HuH-7.5 (cell line): ENCODE measurements around the gene PRR18.

Experiments used
- DNase-seq: peaks from one replicate; pipeline ENCODE4 v3.0.0; 2011; ENCODE audit warnings: low spot score

PRR18 gene

DNA sequence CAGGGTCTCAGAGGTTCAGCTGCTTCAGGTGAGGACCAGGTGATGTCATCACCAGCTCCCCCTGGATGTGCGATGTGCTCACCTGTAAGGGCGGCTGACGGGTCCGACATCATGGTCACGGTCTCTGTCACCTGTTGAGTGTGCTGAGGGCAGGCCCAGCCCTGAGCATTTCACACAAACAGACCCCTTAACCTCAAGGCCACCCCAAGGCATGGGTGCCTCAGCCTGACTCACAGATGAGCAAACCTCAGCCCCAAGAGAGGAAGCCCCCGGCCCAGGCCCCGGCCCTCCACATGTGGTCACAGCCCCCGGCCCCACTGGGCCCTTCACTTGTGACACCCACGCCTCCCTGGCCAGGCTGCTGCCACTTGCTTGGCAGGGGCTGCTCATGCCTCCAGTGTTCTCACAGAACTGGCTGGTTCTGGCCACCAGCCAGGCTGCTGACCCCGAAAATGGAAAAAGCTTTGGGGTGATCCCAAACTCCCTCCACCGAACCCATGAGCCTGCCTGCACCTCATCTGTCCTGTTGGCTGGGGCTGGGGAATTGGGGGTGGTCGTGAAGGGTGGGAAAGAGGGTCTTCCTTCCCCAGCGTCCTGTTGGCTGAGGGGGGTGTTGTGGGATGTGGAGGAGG lies 33.3 kb downstream of the PRR18 start:
- no peak for DNase-seq

DNA sequence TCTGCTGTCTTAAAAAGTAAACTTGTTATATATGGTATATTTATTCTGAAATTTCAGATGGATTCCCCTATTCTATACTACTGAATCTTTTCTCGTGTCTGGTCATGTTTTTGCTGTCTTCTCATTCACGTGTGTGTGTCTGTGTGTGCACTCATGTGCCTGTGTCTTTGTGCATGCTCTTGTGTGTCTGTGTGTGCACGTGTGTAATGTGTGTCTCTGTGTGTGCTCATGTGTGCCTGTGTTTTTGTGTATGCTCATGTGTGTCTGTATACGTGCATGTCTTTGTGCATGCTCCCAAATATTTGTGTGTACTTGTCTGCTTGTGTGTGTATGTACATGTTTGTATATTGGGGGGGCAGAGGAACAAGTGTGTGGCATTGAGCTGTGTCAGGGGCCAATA lies 34.0 kb downstream of the PRR18 start:
- DNase-seq = no peak

DNA sequence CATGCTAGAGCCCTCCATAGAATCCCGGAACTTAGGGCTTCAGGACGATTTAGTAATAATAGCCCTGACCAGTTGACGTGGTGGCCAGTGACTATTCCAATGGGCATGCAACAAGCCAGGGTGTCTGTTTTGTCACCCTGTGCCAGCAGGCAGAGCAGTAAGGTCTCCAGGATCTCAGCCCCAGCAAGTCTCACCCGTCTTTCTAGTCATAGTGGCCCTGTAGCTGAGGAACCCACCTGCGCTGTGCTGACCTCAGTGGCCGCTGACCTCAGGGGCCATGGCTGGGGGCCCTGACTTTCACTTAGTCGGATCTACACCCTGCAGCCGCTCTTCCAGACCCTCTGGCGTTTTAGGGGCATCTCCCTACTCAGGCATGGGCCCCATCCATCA lies 36.8 kb downstream of the PRR18 start:
- no peak for DNase-seq

DNA sequence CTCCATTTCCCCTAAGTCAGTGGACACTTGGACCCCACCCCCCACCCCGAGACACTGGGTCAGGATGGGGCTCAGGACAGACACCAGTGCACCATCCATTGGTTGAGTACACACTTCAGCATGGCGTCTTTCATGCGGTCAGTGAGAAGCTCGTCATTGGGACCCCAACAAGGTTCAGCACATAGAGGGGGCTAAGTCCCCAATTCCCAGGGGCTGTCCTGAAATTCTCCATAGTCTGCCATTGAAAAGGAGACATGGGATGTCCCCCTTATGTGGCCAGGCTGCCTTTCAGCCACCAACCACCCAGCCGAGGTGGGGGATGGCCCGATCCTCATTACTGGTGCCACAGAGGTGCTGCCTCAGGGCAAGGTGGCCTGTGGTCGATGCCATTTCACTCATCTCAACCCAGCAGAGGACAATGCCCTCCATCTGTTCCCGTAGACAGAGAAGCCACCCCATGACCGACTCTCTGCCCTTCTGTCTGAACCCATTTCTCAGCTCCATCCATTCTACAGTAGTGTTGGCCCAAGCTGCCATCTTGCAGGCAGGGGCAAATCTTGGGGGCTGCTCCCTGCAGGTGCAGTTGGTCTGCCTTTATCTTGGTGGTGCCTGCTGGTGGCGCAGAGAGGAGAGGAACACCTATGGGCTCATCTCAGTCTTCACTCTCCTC lies 37.4 kb downstream of the PRR18 start:
- DNase-seq = no peak

DNA sequence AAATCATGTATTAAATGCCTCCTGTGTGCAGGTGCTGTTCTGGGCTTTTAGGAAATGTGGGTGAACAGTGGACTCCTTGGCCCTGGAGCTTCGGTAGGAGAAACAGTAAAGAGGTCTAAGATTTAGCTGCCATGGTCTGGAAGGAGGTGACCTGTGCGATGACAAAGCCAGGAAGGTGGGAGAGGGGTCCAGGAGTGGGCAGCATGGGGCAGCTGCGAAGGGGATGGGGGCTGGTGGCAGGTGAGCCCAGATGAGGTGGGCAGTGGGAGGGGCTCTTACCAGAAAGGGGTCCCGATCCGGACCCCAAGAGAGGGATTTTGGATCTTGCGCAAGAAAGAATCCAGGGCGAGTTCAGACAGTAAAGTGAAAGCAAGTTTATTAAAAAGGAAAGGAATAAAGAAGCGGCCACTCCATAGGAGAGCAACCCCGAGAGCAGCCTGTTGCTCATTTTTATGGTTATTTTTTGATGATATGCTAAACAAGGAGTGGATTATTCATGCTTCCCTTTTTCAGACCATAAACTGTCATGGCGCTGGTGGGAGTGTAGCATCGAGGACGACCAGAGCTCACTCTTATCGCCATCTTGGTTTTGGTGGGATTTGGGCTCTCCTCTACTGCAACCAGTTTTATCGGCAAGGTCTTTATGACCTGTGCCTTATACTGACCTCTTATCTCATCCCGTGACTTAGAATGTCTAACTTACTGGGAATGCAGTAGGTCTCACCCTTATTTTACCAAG lies 38.7 kb downstream of the PRR18 start:
- no peak for DNase-seq

DNA sequence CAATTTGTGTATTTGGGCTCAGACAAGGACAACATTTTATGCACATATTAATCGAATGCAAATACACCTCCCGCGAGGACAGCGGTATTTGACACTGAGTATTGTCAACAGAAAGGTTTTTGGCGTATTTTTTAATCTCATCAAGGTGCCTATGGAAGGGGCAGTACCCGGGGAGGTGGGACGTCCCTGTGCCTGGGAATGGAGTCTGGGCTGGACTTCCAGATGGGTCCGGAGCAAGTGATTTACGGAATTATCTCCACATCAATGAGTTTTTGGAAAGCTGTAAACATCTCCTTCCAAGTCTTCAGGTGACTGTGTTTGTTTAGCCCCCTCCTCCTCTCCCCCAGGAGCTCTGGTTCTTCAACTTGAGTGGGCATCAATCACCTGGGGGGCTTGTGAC lies 39.8 kb downstream of the PRR18 start:
- no peak for DNase-seq

DNA sequence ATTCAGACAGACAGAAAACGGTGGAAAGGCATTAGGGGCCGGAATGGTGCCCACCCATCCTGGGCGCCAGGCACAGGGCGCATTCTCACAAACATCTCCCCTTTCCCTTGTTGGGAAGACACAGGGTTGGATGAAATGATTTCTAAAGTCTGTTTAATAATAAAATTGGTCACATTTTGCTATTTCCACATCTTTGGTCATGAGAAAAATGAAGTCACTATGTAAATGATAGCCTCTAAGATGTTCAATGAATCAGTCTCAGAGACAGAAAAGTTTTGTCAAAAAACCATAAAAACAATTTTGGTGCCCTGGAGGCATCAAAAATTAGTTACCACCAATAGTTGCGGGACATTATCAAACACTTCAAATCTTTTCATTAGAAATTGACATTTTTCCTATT lies 40.7 kb downstream of the PRR18 start:
- DNase-seq = no peak

DNA sequence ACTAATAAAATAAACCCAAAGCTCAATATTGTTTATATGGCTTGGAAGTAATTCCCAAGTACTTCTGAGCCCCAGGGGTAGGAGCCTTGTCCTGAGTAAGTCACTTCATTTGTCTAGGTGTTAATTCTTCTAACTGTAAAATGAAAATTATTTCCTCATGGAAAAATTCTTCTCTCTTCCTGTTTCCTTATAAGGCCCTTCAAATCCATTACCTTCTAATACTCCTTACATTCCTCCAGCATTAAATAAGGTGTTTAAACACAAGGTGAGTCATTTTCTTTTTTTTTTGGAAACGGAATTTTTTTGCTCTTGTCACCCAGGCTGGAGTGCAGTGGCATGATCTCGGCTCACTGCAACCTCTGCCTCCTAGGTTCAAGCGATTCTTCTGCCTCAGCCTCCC lies 41.9 kb downstream of the PRR18 start:
- DNase-seq = no peak

DNA sequence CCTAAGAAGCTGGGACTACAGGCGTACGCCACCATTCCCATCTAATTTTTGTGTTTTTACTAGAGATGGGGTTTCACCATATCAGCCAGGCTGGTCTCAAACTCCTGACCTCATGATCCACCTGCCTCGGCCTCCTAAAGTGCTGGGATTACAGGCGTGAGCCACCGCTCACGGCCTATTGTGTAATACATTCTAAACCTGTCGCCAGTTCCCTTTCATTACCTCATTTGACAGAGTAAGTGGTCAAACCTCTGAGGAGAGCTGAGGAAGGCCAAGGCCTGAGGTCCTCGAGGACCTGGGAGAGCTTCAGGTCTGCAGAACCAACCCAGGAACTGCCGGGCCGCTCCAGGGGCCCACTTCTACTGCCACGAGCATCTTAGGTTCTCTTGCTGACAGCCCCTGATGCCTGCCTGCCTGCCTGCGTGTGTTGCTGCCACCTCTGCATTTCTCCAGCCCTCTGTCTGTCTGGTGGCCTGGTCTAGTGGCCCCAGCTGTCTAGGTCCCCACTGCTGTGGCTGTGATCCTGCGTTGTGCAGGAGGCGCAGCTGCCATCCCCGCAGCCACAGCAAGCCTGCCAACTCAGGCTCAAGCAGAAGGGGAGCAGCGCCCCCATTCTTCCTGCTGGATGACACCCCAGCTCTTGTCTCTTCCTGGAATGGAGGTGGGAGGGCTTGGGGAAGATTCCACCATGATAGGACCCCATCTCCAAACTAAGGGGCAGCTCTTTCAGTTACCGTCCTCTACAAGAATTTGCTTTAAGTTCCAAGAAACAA lies 45.3 kb downstream of the PRR18 start:
- DNase-seq = no peak

DNA sequence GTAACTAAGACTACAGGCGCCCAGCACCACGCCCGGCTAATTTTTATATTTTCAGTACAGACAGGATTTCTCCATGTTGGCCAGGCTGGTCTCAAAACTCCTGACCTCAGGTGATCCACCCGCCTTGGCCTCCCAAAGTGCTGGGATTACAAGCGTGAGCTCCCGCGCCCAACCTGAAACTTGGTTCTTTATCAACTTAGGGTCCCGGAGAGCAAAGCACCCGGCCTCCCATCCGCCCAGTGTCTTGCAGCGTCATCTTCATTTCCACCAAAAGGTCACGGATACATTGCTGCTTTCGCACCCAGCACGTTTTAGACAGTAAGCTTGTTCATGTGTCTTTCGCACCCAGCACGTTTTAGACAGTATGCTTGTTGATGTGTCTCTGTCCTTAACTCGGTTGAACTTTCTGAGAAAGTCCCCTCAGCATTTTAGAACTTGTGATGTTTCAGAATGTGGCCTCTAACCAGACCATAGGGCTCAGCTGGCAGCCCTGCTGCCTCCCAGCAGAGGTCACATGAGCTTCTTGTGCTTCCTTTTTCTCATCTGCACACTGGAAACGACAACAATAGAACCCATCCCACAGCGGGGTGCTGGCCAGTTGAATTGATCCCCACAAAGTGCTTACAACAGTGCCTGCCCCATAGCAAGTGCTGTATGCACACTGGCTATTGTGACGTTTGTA lies 48.8 kb downstream of the PRR18 start:
- DNase-seq = no peak

DNA sequence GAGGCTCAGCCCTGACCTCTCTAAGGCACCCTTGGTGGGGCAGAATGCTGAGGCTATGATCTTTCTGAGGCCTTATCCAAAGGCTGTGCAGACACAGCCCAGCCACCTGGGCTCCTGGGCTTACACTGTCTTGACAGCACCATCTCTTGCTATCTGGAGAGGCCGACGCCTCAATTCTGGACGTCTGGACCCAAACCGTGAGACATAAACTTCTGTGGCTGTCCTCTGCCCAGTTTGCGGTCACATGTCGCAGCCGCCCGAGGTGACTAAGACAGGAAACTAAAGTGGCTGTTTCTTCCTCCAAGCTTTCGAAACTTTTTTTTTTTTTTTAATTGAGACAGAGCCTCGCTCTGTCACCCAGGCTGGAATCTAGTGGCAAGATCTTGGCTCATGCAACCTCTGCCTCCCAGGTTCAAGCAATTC lies 49.3 kb downstream of the PRR18 start:
- no peak for DNase-seq

DNA sequence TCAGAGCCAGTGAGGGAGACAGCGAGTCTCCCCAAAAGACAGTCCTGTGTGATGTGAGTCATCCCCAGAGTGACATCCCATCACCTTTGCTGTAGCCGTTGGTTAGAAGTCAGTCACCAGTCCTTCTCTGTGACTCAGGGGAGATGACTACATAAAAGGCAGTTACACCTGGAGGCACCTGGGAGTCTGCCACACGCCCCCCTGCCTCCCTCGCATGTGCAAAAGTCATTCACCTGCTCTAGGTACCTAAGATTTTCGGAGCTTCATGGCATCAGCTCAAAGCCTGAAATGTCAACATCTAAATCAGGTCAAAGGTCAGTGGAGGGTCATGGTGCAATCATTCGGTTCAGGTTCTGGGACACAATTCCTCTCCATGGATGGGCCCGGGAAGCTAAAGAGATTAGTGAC lies 50.3 kb downstream of the PRR18 start:
- DNase-seq = no peak
